Hepatocyte (in vitro differentiated cells): ENCODE measurements around the gene PPOX.
A peak's percentile ranks its signal among the peaks of the same experiment; 100 is the strongest.

Experiments
- CTCF ChIP-seq: fragments of 200-600 bp; sonication (generic); IDR thresholded peaks from 2 replicates; pipeline ENCODE4 v1.5.1; 2016; ENCODE audit warnings: antibody characterized with exemption, mild to moderate bottlenecking; ENCODE audit not compliant: poor library complexity
- EZH2 ChIP-seq: fragments of 200-600 bp; sonication (generic); IDR thresholded peaks from 2 replicates; pipeline ENCODE4 v1.6.1; 2016; ENCODE audit warnings: antibody characterized with exemption, mild to moderate bottlenecking, borderline replicate concordance

GRCh38 chr1:161209790-161210409 lies 43.7 kb downstream of the PPOX start:
- TF ChIP-seq CTCF (peak; percentile 82), EZH2 (no peak)
